NCI-H748 treated with DMSO at 0.1 percent for 48 hours (cell line): ENCODE measurements around the gene GNA15.

Source experiments
- DNase-seq: peaks from one replicate; lab custom pipeline; 2025; lab: John Stamatoyannopoulos, UW

Gene GNA15

DNA sequence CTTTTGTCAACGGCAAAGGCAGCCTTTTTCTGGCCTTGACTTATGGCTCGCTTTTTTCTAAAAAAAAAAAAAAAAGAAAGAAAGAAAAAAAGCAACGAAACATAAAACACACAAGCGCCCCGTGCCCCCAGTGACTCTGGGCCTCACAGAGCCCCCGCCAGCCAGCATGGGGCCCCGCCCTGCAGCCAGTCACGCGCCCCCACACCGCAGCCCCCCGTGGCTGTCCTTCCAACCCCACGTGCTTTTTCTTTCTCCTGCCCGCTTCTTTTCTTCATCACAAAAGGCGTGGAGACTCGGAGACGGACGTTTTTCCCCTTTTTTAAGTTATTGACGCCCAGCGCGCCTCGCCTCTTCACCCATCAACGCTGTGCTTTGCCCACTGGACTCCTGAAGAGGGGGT, 14.4 kb upstream of the GNA15 start:
- DNase-seq: no peak

DNA sequence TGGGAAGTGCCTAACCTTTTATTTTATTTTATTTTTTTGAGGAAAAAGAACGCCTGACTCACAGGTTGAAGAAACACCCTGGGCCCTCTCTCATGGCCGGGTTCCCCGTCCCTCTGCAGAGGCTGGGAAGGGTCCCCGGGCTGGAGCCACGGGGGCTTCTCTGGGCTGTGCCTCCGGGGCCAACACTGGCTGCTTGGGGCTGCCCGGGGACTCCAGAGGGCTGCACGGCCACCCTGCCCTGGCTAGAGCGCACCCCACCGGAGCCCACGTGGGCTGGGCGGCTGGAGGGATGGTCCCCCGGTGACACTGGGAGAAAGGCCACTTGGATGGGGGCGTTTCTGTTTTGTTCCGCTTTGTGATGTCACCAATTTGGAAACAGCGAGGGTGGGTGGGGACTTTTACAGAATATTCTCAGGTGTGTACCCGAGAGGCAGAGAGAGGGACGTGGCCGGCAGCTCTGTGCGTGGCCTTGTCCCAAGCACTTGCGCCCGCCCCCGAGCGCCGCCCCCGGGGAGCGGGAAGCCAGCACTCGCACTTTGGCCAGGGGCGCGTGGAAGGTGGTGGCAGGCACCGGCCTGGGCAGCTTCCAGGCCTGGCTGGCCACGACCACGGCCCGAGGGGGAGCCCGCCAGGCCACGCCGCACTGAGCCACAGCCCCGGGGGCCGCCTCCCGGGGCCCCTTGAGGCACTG, 13.9 kb upstream of the GNA15 start:
- no peak for DNase-seq

DNA sequence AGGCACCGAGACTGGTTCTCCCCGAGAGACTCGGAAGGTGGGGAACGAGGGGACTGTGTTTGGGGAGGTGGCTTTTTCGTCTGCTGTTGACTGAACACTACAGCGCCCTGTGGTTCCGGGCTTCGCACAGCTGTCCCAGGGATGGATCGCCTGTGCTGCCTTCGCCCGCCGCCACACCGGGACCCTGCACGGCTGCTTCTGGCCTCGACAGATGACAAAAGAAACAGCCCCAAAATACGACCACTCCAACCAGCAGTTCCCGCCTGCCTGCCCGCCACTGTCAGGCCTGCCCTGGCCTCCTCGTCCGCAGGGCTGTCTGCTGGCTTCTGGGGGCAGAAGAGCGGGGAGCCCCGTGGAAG, 13.3 kb upstream of the GNA15 start:
- DNase-seq: no peak

DNA sequence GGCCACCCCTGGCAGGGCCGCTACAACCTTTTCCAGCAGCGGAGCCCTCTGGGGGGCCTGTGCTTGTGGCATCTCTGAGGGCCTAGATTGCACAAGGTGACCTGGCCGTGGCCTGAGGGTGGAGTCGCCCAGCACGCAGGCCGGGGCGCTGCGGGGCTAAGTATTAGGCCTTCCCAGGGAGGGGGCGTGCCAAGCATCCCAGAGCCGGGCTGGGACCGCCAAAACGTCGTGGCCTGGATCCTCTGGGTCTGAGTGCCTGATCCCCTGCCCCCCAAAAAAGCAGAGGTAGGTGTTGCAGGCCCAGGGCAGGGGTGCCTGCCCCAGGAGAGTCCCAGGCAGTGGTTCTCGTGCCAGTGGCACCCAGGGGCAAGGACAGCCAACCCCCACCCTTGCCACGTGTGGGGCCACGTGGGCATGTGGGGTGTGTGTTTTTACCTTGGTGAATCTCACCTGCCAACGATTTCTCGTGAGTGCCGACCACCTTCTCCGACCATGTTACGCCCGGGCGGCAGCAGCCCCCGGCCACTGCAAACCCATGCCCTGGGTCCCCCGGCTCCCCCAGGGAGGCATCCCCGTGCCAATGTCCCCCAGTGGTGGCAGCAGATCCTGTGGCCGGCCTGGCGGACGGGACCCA, 12.6 kb upstream of the GNA15 start:
- DNase-seq: no peak

DNA sequence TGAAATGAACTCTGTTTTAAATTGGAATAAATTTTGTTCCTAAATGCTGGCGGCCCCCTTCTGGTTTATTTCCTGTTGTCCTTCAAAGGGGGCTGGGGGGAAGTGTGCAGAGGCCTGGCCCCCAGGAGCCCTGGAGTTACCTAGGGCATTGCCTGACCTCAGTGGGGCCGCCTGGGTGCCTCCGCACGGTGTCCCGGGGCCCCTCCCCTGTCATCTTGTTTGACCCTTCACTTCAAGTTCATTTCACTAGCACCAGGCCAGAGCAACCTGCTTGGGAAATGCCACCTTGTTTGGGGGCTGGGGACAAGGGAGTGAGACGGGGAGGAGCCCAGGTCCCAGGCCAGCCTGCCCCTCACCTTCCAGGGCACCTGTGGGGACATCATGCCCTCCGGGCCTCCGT, 11.9 kb upstream of the GNA15 start:
- DNase-seq: no peak

DNA sequence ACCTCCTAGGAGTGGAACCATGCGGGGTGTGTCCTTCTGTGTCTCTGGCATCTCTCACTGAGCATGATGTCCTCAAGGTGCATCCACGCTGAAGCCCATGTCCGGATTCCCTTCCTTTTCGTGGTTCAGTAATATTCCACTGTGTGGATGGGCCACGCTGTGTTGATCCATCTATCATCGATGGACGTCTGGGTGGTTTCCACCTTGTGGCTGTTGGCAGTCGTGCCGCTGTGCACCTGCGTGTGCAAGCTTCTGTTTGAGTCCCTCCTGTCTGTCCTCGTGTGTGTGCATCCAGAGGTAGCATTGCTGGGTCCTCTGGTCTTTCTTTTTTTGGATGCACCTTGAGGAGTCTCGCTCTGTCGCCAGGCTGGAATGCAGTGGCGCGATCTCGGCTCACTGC, 11.2 kb upstream of the GNA15 start:
- DNase-seq: no peak

DNA sequence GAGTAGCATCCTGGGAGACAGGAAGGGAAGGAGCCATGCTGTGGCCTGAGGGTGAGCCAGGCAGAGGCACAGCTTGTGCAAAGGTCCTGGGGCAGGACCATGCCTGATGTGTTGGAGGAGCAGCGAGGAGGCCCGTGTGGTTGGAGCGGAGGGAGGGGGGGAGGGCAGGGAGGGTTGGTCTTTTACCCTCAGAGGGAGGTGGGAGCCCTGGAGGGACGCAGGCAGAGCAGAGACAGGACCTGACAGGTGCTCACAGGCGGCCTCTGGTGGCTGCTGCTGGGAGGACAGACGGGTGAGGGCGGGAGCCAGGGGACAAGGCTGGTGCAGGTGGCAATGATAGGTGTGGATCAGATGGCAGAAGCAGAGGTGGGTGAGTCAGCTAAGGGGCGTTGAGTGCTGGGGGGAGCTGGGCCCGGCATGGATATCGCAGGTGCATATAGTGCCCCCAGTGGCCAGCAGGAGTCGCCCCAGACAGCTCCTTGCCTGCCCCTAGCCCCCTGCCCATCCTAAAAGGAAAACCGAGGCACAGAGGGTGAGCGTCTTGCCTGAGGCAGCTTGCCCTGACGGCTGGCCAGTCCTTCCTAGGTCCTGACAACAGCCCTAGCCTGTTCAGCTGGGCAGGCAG, 9.8 kb upstream of the GNA15 start:
- DNase-seq: no peak

DNA sequence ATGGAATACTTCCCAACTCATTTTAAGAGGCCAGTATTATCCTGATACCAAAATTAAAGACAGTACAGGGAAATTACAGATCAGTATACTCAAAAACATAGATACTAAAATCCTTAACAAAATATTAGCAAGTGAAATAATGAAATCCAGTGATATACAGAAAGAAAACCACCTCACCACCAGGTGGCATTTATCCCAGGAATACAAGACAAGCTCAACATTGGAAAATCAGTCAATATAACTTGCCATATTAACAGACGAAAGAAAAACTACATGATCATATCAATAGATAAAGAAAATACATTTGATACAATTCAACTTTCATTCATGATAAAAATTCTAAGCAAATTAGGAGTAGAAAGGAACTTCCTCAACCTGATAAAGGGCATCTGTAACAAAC, 6.7 kb upstream of the GNA15 start:
- peak; percentile 7 for DNase-seq

DNA sequence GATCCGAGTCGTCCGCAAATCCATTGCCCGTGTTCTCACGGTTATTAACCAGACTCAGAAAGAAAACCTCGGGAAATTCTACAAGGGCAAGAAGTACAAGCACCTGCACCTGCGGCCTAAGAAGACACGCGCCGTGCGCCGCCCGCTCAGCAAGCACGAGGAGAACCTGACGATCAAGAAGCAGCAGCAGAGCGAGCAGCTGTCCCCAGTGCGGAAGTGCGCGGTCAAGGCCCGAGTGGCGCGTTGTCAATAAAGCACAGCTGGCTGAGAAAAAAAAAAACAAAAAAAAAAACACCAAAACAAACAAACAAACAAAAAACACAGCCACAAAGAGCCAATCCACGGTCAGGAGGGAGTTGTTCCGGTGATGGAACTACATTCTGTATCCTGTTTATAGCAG, 4.7 kb upstream of the GNA15 start:
- no peak for DNase-seq

DNA sequence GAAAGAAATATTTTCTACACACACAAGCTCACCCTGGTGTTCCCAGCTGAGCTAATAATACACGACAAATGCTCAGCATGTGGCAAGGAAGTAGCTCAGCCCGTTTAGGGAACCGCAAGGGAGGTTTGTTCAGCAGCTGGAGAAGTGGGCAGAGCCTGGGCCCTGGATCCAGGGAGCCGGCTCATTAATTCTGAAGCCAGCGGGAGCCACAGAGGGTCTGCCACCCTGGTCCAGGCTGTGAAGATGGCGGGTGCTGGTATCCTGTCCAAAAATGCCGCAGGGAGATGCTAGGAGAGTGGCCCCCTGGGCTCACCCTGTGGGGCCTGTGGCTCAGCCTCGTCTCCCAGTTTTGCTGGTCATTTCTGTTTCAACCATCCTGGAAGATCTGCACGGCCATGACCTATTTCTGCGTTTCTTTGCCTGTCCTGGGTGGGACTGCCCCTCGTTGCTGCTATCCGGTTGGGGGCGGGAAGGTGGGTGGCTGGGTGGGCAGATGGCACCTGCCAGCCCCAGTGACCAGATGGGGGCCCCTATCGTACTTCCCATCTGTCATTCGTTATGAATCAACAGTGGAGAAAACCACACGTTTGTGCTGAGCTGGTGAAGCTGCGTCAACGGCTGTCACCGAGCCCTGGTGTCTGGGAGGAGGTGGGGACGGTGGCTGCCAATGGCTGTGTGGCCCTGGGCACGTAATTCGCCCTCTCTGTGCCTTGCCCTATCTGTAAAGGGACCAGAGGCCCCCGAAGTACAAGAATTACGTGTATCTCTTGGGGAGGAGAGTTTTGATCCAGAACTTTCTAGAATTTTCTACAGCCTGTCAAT, 2.7 kb upstream of the GNA15 start:
- DNase-seq: no peak

DNA sequence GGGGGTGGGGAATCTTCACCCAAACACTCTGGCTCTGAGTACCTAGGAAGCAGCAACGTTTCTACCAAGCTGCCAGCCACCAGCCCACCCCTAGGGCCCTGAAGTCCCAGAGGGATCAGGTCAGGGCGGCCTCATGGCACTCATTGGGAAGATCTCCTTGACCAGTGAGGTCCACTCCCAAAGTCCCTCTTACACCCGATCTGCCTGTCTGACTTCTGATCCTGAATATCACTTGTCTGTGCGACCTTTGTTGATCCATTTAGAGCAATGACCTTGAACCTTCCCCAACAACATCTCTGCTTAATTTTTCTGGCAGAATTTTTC, 2.1 kb upstream of the GNA15 start:
- DNase-seq: no peak

DNA sequence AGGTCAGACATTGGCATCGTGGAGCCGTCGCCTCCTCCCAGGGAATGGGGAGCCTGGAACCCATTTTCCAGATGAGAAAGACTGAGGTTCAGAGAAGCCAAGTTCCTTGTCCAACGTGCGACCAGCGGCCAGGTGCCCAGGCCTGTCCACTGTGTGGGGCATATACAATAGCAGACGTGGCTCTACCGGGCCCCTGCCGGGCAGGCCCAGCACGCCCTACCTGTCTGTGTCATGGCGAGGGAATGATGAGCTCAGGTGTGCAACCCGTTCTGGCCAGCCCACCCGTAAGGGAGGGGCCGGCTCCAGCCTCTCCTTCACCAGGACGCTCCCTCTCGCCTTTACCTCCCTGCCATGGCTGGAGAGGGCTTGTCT, 837 bp downstream of the GNA15 start:
- DNase-seq: no peak

DNA sequence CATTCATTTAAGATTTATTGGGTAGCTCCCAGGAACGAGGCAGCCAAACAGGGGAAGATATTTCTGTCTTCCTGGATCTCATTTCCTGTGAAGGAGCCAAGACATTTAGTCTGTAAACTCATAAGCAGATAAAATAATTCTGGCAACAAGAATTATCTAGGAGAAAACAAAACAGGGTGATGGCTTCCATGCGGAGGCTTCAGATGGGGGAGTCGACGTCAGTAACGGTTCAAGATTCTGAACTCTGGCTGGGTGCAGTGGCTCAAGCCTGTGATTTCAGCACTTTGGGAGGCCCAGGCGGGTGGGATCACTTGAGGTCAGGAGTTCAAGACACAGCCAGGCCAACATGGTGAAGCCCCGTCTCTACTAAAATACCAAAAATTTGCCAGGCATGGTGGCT, 1.3 kb downstream of the GNA15 start:
- DNase-seq: no peak

DNA sequence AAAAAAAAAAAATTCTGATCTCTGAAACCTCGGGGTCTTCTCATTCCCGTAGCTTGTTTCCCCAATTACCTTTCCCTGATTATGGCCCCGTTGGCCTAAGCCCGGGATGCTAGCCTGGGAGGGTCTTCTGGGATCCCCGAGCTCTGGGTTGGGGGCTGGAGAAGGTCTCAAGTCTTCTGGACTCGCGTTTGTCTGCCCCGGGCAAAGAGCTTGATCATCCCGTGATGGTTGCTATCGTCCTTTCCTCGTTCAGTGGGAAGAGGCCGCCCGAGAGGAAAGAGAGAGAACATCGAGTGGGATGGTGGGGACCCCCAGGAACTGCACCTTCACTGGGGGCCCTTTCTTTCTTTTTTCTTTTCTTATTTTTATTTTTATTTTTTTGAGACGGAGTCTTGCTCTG, 2.4 kb downstream of the GNA15 start:
- DNase-seq: no peak

DNA sequence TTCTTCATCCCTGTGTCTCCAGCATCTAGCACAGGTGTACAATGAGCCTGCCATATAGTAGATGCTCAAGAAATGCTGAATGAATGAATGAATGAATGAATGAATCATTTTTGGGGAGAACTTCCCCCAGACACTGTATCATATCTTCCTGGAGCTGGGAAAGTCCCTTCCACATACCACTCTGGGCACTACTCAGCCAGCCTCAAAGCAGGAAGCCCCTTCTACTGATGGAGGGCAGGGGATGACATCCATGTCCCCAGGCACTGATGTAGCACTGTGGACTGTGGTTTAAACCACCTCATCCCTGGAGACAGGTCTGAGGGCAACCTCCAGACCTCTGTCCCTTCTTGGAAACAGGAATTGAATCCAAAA, 4.8 kb downstream of the GNA15 start:
- DNase-seq: no peak

DNA sequence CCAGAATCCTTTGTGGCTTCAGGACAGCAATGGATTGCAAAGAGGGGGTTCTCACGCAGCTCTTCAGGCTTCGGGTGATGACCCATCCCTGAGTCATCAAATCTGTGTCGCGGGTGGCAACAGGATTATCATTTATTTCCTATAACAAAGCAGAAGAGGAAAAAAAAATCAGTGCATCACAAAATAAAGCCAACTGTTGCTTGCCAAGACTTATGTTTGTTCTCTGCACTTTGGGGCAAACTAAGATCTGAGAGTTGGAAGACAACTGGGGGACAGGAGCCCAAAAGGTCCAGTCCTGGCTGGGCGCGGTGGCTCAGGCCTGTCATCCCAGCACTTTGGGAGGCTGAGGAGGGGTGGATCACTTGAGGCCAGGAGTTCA, 6.4 kb downstream of the GNA15 start:
- DNase-seq: no peak

DNA sequence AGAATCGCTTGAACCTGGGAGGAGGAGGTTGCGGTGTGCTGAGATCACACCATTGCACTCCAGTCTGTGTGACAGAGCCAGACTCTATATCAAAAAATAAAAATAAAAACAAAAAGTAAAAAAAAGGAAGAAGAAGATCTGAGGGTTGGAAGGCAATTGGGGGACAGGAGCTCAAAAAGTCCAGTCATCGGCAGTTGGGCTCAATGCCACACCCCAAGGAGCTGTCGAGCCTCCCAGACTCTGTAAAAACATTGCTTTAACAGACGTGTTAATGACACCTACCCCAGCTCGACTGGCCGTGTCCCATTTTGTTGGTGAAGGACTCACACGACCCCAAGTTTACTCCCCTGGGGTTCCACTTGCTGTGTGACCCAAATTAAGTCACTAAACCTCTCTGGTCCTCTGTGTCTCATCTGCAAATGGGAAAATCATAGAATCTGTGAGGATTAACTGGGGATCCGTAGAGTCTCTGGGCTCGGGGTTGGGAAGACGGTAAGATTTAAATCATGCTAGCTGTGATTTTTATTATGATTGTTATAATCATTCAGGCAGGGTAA, 7.0 kb downstream of the GNA15 start:
- DNase-seq: no peak

DNA sequence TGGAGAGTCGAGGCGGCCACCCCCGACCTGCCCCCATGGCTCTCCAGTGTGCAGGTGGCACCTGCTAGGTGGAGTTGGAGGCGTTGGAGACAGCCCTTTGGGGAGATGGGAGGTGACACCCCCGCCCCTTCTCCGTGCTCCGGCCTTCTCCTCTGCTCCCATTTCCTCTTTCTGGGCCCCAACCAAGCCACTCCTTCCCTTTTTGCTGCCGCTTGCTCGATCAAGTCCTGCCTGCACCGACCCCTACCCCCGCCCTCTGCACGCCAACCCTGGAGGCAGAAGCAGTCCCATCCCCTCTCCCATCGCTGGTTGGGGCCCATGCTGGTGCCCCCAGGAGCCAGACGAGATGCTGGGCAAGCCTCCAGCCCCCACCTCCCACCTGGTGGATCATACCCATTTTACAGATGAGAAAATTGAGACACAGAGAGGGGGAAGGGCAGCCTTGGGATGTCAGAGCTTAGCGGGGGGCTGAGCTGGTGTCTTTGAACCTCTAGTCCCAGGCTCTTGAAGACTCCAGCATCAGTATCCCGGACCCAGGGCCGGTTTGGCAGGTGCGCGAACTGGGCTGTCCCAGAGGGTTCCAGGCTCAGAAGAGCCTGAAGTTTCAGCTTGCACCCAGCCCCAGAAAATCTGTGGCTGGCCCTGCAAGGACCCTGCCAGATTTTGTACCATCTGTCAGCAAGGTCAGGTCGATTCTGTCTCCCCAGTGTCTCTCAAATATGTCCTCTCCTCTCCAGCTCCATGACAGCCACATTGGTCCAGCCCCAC, 10.3 kb downstream of the GNA15 start:
- DNase-seq: no peak

DNA sequence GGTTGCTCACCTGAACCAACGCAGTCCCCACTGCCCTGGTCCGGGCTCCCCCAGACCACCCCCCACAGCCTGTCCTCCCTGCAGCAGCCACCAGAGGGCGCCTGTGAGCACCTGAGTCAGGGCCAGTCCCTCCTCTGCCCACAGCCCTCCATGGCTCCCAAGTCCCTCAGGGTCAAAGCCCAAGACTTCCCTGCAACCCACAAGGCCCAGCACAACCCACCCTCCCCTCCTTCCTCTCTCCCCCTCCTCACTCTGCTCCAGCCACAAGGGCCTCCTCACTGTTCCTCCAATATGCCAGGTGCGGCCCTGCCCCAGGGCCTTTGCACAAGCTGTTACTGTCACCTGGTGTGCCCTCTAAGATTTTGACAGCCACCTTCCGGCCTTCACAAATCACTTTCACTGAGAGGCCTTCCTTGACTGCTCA, 10.9 kb downstream of the GNA15 start:
- no peak for DNase-seq

DNA sequence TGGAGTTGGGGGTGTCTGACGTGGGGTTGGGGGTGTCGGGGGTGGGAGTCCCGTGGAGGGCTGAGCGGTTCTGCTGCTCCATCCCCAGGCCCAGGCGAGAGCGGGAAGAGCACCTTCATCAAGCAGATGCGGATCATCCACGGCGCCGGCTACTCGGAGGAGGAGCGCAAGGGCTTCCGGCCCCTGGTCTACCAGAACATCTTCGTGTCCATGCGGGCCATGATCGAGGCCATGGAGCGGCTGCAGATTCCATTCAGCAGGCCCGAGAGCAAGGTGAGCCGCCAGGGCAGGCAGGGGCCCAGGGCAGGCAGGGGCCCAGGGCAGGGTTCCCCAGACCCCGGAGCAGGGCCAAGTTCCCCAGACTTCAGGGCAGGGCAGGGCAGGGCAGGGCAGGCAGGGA, 12.7 kb downstream of the GNA15 start:
- DNase-seq: no peak

DNA sequence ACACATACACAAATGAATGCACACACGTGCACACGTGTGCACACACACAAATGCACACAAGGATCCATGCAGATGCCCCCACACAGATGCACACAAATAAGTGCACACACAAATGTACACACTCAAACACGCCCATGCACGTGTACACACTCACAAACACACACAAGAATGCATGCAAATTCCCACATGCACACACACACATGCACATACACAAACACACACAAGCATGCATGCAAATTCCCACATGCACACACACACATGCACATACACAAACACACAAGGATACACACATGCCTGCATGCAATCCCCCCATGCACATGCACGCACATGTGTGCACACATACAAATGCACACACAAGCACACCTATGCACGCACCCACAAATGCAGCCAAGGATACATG, 13.3 kb downstream of the GNA15 start:
- DNase-seq: no peak
